Measurements from ENCODE around the gene OARD1.

GRCh38 chr6:41071923-41072835 lies at the start of gene OARD1:
- TF ChIP-seq ZNF274 (IDR thresholded peaks at IDR 0.05; ENCODE audit: low read depth, low read length) = no peak
- no peak for TF ChIP-seq SUZ12 (IDR thresholded peaks at IDR 0.05; ENCODE audit: extremely low read depth, insufficient read depth, insufficient read length)
- TF ChIP-seq YY1 (IDR thresholded peaks at IDR 0.05; ENCODE audit: insufficient read depth, insufficient read length) = peak; percentile 78
